ENCODE data around the gene TSPAN18. TPM values are rescaled to one million over a fixed set of nuclear protein-coding genes. Genes with fewer than 3 reads are reported as not detected.

Gene TSPAN18
- total RNA-seq, 1 donor from 2014 or later, result 5.2 TPM

- peaks cover 16% of the 10 kb centered on the region for H3K27me3 ChIP-seq (ENCODE audit: control insufficient read depth, insufficient read depth, low read length)
- H3K36me3 ChIP-seq (ENCODE audit: control insufficient read depth, insufficient read depth, low read length), result no peaks in the 10 kb centered on the region
- TF ChIP-seq, protein P1, sequence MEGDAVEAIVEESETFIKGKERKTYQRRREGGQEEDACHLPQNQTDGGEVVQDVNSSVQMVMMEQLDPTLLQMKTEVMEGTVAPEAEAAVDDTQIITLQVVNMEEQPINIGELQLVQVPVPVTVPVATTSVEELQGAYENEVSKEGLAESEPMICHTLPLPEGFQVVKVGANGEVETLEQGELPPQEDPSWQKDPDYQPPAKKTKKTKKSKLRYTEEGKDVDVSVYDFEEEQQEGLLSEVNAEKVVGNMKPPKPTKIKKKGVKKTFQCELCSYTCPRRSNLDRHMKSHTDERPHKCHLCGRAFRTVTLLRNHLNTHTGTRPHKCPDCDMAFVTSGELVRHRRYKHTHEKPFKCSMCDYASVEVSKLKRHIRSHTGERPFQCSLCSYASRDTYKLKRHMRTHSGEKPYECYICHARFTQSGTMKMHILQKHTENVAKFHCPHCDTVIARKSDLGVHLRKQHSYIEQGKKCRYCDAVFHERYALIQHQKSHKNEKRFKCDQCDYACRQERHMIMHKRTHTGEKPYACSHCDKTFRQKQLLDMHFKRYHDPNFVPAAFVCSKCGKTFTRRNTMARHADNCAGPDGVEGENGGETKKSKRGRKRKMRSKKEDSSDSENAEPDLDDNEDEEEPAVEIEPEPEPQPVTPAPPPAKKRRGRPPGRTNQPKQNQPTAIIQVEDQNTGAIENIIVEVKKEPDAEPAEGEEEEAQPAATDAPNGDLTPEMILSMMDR (IDR thresholded peaks at IDR 0.05; ENCODE audit: insufficient read depth, low read length, poor library complexity, severe bottlenecking), result no peak
- DNase-seq (ENCODE audit: low read depth), result no peak
- no peak overlapping the region for H3K4me3 ChIP-seq (ENCODE audit: low read depth, low read length)
Measured at GRCh38 chr11:44966694-44967093, 239.9 kb downstream of the TSPAN18 start.

- Histone ChIP-seq H3K27me3 (ENCODE audit: control insufficient read depth, insufficient read depth, low read length) (peaks cover 25% of the 10 kb centered on the region), H3K4me3 (ENCODE audit: low read depth, low read length) (no peak overlapping the region), H3K36me3 (ENCODE audit: control insufficient read depth, insufficient read depth, low read length) (no peaks in the 10 kb centered on the region)
- DNase-seq (ENCODE audit: low read depth), result no peak
- TF ChIP-seq, protein P1 (IDR thresholded peaks at IDR 0.05; ENCODE audit: insufficient read depth, low read length, poor library complexity, severe bottlenecking), result no peak
Measured at GRCh38 chr11:44967930-44968496, 241.3 kb downstream of the TSPAN18 start.

DNA sequence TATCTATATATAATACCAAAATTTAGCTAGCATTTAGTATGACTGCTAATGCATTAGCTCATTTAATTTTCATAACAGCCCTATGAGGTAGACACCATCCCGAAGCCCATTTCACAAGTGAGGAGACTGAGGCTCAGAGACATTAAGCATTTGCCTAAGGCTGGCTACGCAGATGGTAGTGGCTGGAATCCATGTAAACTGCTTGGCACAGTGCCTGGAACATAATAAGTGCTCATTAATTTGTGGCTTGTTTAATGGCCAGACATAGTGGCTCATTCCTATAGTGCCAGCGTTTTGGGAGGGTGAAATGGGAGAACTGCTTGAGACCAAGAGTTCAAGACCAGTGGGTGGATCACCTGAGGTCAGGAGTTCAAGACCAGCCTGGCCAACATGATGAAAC is 241.7 kb downstream of the TSPAN18 start:
- Histone ChIP-seq H3K36me3 (ENCODE audit: control insufficient read depth, insufficient read depth, low read length) (no peaks in the 10 kb centered on the region), H3K27me3 (ENCODE audit: control insufficient read depth, insufficient read depth, low read length) (peaks cover 22% of the 10 kb centered on the region), H3K4me3 (ENCODE audit: low read depth, low read length) (no peak overlapping the region)
- TF ChIP-seq, protein P1 (IDR thresholded peaks at IDR 0.05; ENCODE audit: insufficient read depth, low read length, poor library complexity, severe bottlenecking), result no peak
- no peak for DNase-seq (ENCODE audit: low read depth)

- TF ChIP-seq, protein P1 (IDR thresholded peaks at IDR 0.05; ENCODE audit: insufficient read depth, low read length, poor library complexity, severe bottlenecking), result no peak
- Histone ChIP-seq H3K36me3 (ENCODE audit: control insufficient read depth, insufficient read depth, low read length) (no peaks in the 10 kb centered on the region), H3K4me3 (ENCODE audit: low read depth, low read length) (no peak overlapping the region), H3K27me3 (ENCODE audit: control insufficient read depth, insufficient read depth, low read length) (peaks cover 22% of the 10 kb centered on the region)
- DNase-seq (ENCODE audit: low read depth), result no peak
Measured at GRCh38 chr11:44969651-44970252, 243.0 kb downstream of the TSPAN18 start.

GRCh38 chr11:44970293-44970692 is 243.5 kb downstream of the TSPAN18 start:
- Histone ChIP-seq H3K27me3 (ENCODE audit: control insufficient read depth, insufficient read depth, low read length) (peaks cover 21% of the 10 kb centered on the region), H3K4me3 (ENCODE audit: low read depth, low read length) (no peak overlapping the region), H3K36me3 (ENCODE audit: control insufficient read depth, insufficient read depth, low read length) (no peaks in the 10 kb centered on the region)
- no peak for DNase-seq (ENCODE audit: low read depth)
- TF ChIP-seq, protein P1 (IDR thresholded peaks at IDR 0.05; ENCODE audit: insufficient read depth, low read length, poor library complexity, severe bottlenecking), result no peak

- TF ChIP-seq, protein P1 (IDR thresholded peaks at IDR 0.05; ENCODE audit: insufficient read depth, low read length, poor library complexity, severe bottlenecking), result no peak
- H3K36me3 ChIP-seq (ENCODE audit: control insufficient read depth, insufficient read depth, low read length), result no peaks in the 10 kb centered on the region
- no peak overlapping the region for H3K4me3 ChIP-seq (ENCODE audit: low read depth, low read length)
- no peak for DNase-seq (ENCODE audit: low read depth)
- peaks cover 21% of the 10 kb centered on the region for H3K27me3 ChIP-seq (ENCODE audit: control insufficient read depth, insufficient read depth, low read length)
Measured at GRCh38 chr11:44971185-44971584, 244.4 kb downstream of the TSPAN18 start.

Measured in kidney epithelial cell (primary cell).